Ascending aorta (tissue), 2 donors: Measurements from ENCODE around the gene SARNP. TPM values are rescaled to one million over a fixed set of nuclear protein-coding genes. Genes with fewer than 3 reads are reported as not detected.
"Not testable (repeated sequence)": the region's sequence is repeated elsewhere in the genome, so short reads cannot be mapped to it uniquely, and the experiment has no call there.

Experiments
- DNase-seq, 2 donors: peaks; one replicate each; pipeline ENCODE4 v3.0.0-alpha.2; 2019; ENCODE audit warnings: low spot score in 2 of 2
- H3K27ac ChIP-seq, 2 donors: fragments of 200-600 bp; sonication (generic); one replicate each; pipeline ENCODE4 v1.5.1; 2016 to 2017; ENCODE audit warnings: mild to moderate bottlenecking in 1 of 2
- H3K27me3 ChIP-seq: fragments of 200-600 bp; sonication (generic); one replicate; pipeline ENCODE4 v1.5.1; 2017
- H3K36me3 ChIP-seq, 2 donors: fragments of 200-600 bp; sonication (generic); one replicate each; pipeline ENCODE4 v1.5.1; 2016
- H3K4me1 ChIP-seq, 2 donors: fragments of 200-600 bp; sonication (generic); one replicate each; pipeline ENCODE4 v1.5.1; 2016 to 2017; ENCODE audit warnings: mild to moderate bottlenecking in 1 of 2
- H3K4me3 ChIP-seq, 2 donors: fragments of 200-600 bp; sonication (generic); one replicate each; pipeline ENCODE4 v1.5.1; 2016 to 2017; ENCODE audit warnings: mild to moderate bottlenecking in 1 of 2
- H3K9me3 ChIP-seq, 2 donors: fragments of 200-600 bp; sonication (generic); one replicate each; pipeline ENCODE4 v1.5.1; 2016
- intact Hi-C: fragments of 100-400 bp; cut with DNase I; formaldehyde crosslinking; loops from one replicate; pipeline ENCODE4 v1.15.1; 2023
- total RNA-seq: library from RNA; depleted of rRNA; stranded (reverse); fragments of >200 nt; gene quantifications from one replicate; pipeline ENCODE4 v1.1.0, GENCODE V29; 2016
- TF ChIP-seq, protein P1 (sequence below), 3 experiments: fragments of 200-600 bp in 2 of 3; fragments of 450-650 bp in 1 of 3; sonication (generic) in 2 of 3; IDR thresholded peaks; one replicate each; pipeline ENCODE4 v1.5.1; 2016 to 2019; ENCODE audit warnings: antibody characterized with exemption in 3 of 3, mild to moderate bottlenecking in 1 of 3, moderate library complexity in 1 of 3

The SARNP gene, protein sequence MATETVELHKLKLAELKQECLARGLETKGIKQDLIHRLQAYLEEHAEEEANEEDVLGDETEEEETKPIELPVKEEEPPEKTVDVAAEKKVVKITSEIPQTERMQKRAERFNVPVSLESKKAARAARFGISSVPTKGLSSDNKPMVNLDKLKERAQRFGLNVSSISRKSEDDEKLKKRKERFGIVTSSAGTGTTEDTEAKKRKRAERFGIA
- 13.4 TPM for total RNA-seq

DNA sequence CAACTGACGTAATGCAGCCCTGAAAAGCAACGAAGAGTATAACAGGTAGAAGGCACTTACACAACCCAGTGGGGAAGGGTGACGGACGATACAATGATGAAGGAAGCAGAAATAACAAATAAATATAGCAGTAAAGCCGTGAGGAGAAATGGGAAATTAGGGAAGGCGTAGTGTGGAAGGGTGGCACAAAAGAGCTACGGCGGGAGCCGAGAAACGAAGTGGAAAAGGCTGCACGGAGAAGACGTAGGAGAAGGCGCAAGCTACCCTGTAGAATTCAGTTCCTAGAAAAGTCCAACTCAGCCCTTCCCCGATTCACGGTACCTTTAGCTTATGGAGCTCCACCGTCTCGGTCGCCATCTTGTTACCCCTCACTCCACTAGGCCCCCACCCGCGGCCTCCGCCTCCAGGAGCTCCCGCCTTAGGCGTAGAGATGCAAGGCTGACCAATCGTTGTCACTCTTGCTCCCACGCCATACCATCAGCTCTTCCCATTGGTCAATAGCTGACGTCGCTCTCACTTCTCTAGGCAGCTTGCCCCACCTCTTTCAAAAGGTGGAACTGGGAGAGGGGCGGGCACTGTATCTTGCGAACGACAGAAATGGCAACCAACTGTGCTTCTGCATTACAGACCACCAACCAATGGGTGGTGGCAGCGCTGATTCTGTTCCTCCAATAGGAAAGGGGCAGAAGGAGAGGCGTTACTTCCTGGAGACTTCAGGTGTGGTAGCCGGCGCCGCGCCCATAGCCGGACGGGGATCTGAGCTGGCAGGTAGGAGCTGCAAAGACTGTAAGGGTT is at the start of gene SARNP, which contains the start of gene ORMDL2:
Gene SARNP (minus strand): TSS at position 380 of the 795 bp plus-strand sequence. CDS start 23 bp downstream, at position 357.
Gene ORMDL2 (plus strand): TSS at position 697 of the 795 bp plus-strand sequence. CDS start 959 bp downstream, outside the sequence.
- H3K27me3 ChIP-seq, result no peaks in the 10 kb centered on the region
- peaks cover 17 to 40% of the 10 kb centered on the region in 2 donors for H3K36me3 ChIP-seq
- peak; percentile 99 for DNase-seq
- intact Hi-C loops, result loop anchor here (1.0 to 10.0 kb wide), 6 partner anchors 12 to 163 kb away; partner anchors contain the start of genes DNAJC14, GDF11 and PYM1
- H3K4me3 ChIP-seq, result peak within 1 kb of the TSS; percentile 66 to 87
- H3K27ac ChIP-seq, result peak within 1 kb of the TSS; percentile 86 to 89
- no peaks in the 10 kb centered on the region for H3K9me3 ChIP-seq
- TF ChIP-seq, protein P1, sequence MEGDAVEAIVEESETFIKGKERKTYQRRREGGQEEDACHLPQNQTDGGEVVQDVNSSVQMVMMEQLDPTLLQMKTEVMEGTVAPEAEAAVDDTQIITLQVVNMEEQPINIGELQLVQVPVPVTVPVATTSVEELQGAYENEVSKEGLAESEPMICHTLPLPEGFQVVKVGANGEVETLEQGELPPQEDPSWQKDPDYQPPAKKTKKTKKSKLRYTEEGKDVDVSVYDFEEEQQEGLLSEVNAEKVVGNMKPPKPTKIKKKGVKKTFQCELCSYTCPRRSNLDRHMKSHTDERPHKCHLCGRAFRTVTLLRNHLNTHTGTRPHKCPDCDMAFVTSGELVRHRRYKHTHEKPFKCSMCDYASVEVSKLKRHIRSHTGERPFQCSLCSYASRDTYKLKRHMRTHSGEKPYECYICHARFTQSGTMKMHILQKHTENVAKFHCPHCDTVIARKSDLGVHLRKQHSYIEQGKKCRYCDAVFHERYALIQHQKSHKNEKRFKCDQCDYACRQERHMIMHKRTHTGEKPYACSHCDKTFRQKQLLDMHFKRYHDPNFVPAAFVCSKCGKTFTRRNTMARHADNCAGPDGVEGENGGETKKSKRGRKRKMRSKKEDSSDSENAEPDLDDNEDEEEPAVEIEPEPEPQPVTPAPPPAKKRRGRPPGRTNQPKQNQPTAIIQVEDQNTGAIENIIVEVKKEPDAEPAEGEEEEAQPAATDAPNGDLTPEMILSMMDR (IDR thresholded peaks at IDR 0.05), result no peak
- peaks cover 0 to 17% of the 10 kb centered on the region in 2 donors for H3K4me1 ChIP-seq

DNA sequence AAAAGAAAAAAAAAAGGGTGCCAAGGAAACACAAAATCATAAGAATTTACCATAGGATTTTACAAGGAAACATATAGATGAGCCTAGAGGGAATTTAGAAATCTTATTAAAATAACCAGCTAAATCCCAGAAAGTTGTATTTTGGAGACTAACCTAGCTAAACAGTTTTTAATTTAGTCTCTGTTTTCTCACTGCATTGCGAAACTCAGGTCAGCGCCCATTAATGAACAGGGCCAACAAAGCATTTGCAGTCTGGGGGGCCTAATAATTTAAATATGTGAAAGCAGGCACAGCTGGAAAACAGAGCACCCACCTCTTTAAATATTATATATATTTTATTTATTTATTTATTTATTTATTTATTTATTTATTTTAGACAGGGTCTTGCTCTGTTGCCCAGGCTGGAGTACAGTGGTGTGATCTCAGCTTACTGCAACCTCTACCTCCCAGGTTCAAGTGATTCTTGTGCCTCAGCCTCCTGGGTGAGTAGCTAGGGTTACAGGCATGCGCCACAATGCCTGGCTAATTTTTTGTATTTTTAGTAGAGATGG is 49.0 kb upstream of the SARNP start:
- H3K27ac ChIP-seq, H3K27me3 ChIP-seq, H3K4me1 ChIP-seq, H3K36me3 ChIP-seq, intact Hi-C loops, H3K9me3 ChIP-seq, H3K4me3 ChIP-seq: not testable (repeated sequence)
- peak in 1 of 2 donors; percentile 5 for DNase-seq

DNA sequence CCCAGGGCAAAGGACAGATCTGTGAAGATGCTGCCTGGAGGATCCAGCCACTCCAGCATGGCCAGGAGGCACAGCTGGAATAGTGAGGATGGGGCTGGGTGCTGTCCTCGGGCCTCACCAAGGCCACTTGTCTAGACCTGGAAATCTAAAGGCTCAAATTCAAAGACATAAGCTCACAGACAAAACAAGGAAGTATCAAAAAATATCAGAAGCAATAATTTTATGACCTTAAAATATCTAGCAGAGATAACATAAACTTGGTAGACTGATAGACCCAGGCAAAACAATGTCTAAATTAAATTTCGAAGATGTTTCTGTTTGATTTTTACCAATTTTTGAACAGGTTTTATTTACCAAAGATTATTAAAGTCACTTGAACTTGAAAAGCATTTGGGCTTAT is 47.8 kb upstream of the SARNP start:
- peak in 1 of 2 donors; percentile 4 for DNase-seq
- TF ChIP-seq, protein P1 (IDR thresholded peaks at IDR 0.05), result no peak
- no peak overlapping the region for H3K27ac ChIP-seq
- no peaks in the 10 kb centered on the region for H3K36me3 ChIP-seq
- peaks cover 5 to 9% of the 10 kb centered on the region in 2 donors for H3K9me3 ChIP-seq
- no peaks in the 10 kb centered on the region for H3K27me3 ChIP-seq
- H3K4me1 ChIP-seq, result peaks cover 0 to 2% of the 10 kb centered on the region in 2 donors
- intact Hi-C loops, result no loop called here
- no peak overlapping the region for H3K4me3 ChIP-seq

DNA sequence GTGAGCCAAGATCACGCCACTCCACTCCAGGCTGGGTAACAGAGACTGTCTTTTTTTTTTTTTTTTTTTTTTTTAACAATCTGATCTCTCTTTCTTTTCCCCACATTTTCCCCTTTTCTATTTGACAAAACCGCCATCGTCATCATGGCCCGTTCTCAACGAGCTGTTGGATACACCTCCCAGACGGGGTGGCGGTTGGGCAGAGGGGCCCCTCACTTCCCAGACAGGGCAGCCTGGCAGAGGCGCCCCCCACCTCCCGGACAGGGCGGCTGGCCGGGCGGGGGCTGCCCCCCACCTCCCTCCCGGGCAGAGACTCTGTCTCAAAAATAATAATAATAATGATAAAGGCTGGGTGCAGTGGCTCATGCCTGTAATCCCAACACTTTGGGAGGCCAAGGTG is 45.4 kb upstream of the SARNP start:
- intact Hi-C loops, H3K36me3 ChIP-seq, H3K27me3 ChIP-seq, H3K4me1 ChIP-seq, H3K4me3 ChIP-seq, H3K9me3 ChIP-seq: not testable (repeated sequence)
- DNase-seq, result peak in 1 of 2 donors; percentile 58
- peak overlapping the region in 1 of 2 donors; percentile 67 for H3K27ac ChIP-seq

DNA sequence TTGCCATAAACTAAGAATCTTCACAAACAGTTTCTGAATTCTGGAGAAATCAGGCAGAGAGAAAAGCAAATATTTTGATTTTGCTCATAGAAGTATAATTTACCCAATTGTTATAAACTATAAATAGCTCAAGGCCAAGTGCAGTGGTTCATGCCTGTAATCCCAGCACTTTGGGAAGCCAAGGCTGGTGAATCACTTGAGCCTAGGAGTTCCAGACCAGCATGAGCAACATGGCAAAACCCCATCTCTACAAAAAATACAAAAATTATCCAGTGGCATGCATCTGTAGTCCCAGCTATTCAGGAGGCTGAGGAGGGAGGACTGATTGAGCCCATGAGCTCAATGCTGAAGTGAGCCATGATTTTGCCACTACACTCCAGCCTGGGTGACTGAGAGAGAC is 44.8 kb upstream of the SARNP start:
- TF ChIP-seq, protein P1 (IDR thresholded peaks at IDR 0.05), result no peak
- intact Hi-C loops, result no loop called here
- Histone ChIP-seq H3K27ac (peak overlapping the region; percentile 45 to 67), H3K9me3 (peaks cover 5 to 9% of the 10 kb centered on the region in 2 donors), H3K27me3 (no peaks in the 10 kb centered on the region), H3K36me3 (no peaks in the 10 kb centered on the region), H3K4me3 (no peak overlapping the region), H3K4me1 (peaks cover 0 to 2% of the 10 kb centered on the region in 2 donors)
- peak in 1 of 2 donors; percentile 68 for DNase-seq

DNA sequence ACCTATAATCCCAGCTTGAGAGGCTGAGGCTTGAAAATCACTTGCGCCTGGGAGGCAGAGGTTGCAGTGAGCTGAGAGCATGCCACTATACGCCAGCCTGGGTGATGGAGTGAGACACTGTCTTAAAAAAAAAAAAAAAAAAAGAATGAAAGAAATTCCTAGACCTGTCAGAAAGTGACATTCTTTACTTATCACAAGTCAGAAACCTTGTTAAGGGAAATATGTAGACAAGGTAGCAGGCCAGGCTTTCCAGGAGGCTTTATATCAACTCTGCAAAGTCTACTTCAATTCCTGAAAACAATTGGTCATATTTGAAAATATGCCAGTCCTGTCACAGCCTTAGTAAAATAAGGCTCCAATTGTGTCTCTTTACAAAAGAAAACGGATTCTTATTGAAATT is 44.3 kb upstream of the SARNP start:
- H3K36me3 ChIP-seq, result no peaks in the 10 kb centered on the region
- peaks cover 5 to 9% of the 10 kb centered on the region in 2 donors for H3K9me3 ChIP-seq
- no peaks in the 10 kb centered on the region for H3K27me3 ChIP-seq
- peak in 1 of 2 donors; percentile 2 for DNase-seq
- H3K4me3 ChIP-seq, result no peak overlapping the region
- intact Hi-C loops, result no loop called here
- TF ChIP-seq, protein P1 (IDR thresholded peaks at IDR 0.05), result no peak
- peaks cover 0 to 2% of the 10 kb centered on the region in 2 donors for H3K4me1 ChIP-seq
- H3K27ac ChIP-seq, result peak overlapping the region; percentile 15 to 16
